Neural progenitor cell (in vitro differentiated cells): ENCODE results near the gene PAFAH2.

Experiments used
- EZH2 ChIP-seq: fragments of 200-600 bp; sonication (generic); IDR thresholded peaks from 2 replicates; pipeline ENCODE4 v1.6.1; 2017; ENCODE audit warnings: antibody characterized with exemption, mild to moderate bottlenecking, moderate library complexity
- EZH2phosphoT487 ChIP-seq: fragments of 200-600 bp; sonication (generic); IDR thresholded peaks from 2 replicates; pipeline ENCODE4 v1.6.1; 2017; ENCODE audit warnings: antibody characterized with exemption
- TF ChIP-seq, protein P1 (sequence below): fragments of 200-600 bp; sonication (generic); IDR thresholded peaks from 2 replicates; pipeline ENCODE4 v1.5.1; 2017; ENCODE audit warnings: antibody characterized with exemption, mild to moderate bottlenecking

DNA sequence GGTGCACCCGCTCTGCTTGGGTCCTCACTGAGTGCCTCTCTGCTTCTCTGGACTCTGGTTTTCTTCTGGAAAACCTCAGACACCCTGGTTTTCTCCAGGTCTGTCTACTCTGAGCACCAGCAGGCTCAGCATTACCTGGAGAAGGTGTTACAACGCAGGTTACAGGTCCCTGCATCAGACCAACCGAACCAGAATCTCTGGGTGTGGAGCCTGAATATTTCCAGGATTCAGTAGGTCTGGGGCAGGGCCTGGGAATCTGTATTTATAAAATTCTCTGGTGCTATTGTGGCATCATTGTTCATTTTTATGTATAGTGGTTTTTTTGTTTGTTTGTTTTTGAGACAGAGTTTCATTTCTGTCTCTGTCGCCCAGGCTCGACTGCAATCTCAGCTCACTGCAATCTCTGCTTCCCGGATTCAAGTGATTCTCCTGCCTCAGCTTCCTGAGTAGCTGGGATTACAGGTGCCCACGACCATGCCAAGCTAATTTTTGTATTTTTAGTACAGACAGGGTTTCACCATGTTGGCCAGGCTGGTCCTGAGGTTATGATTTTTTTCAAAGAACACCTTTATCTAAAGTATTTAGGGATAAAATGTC, 49.5 kb upstream of the PAFAH2 start:
- TF ChIP-seq, protein P1, sequence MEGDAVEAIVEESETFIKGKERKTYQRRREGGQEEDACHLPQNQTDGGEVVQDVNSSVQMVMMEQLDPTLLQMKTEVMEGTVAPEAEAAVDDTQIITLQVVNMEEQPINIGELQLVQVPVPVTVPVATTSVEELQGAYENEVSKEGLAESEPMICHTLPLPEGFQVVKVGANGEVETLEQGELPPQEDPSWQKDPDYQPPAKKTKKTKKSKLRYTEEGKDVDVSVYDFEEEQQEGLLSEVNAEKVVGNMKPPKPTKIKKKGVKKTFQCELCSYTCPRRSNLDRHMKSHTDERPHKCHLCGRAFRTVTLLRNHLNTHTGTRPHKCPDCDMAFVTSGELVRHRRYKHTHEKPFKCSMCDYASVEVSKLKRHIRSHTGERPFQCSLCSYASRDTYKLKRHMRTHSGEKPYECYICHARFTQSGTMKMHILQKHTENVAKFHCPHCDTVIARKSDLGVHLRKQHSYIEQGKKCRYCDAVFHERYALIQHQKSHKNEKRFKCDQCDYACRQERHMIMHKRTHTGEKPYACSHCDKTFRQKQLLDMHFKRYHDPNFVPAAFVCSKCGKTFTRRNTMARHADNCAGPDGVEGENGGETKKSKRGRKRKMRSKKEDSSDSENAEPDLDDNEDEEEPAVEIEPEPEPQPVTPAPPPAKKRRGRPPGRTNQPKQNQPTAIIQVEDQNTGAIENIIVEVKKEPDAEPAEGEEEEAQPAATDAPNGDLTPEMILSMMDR, result no peak
- TF ChIP-seq EZH2 (no peak), EZH2phosphoT487 (no peak)
